Lung (tissue), 12 donors: ENCODE measurements around the gene PAX9. TPM values are rescaled to one million over a fixed set of nuclear protein-coding genes. Genes with fewer than 3 reads are reported as not detected.

ENCODE experiments used
- ATAC-seq: fragments of 200-7000 bp; cut with Tn5 transposase; one replicate; pipeline ENCODE4 v1.9.1; 2020; ENCODE audit warnings: moderate number of reproducible peaks; ENCODE audit not compliant: insufficient read depth, low FRiP score
- DNase-seq, 3 donors: peaks; one replicate each; pipeline ENCODE4 v3.0.0-alpha.2; 2013 to 2017
- H3K27ac ChIP-seq, 2 donors: one replicate each; pipeline ENCODE4 v1.5.1; 2013; ENCODE audit warnings: mild to moderate bottlenecking in 2 of 2, moderate library complexity in 2 of 2, control low read depth in 1 of 2, inconsistent platforms in 1 of 2, low read depth in 1 of 2, low read length in 1 of 2
- H3K27me3 ChIP-seq, 3 donors: one replicate each; pipeline ENCODE4 v1.5.1; 2013; ENCODE audit warnings: low read length in 2 of 3; ENCODE audit not compliant: control insufficient read depth in 3 of 3, insufficient read depth in 3 of 3
- H3K36me3 ChIP-seq, 4 donors: one replicate each; pipeline ENCODE4 v1.5.1; 2013; ENCODE audit warnings: low read length in 4 of 4, mild to moderate bottlenecking in 1 of 4, moderate library complexity in 1 of 4; ENCODE audit not compliant: control insufficient read depth in 4 of 4, insufficient read depth in 4 of 4
- H3K4me1 ChIP-seq, 5 donors: one replicate each; pipeline ENCODE4 v1.5.1; 2013; ENCODE audit warnings: low read length in 5 of 5, mild to moderate bottlenecking in 2 of 5, moderate library complexity in 1 of 5; ENCODE audit not compliant: control insufficient read depth in 5 of 5, insufficient read depth in 5 of 5
- H3K4me3 ChIP-seq: one replicate; pipeline ENCODE4 v1.5.1; 2013; ENCODE audit warnings: mild to moderate bottlenecking, control low read depth, moderate library complexity
- H3K9ac ChIP-seq, 2 donors: one replicate each; pipeline ENCODE4 v1.5.1; 2013; ENCODE audit warnings: low read length in 2 of 2, control low read depth in 1 of 2; ENCODE audit not compliant: insufficient read depth in 1 of 2
- H3K9me3 ChIP-seq, 4 donors: one replicate each; pipeline ENCODE4 v1.5.1; 2013; ENCODE audit warnings: low read length in 3 of 4, mild to moderate bottlenecking in 1 of 4, moderate library complexity in 1 of 4; ENCODE audit not compliant: control insufficient read depth in 4 of 4, insufficient read depth in 3 of 4
- WGBS, 2 donors: extraction: QIAGEN DNeasy Blood & Tissue Kit; methylation state at CpG; one replicate each; pipeline ENCODE4 v1.1.7; 2013; 5-methylcytosine and 5-hydroxymethylcytosine counted together
- polyA plus RNA-seq, 2 donors: library from polyadenylated mRNA; stranded (reverse); fragments of 200-250 nt; gene quantifications; one replicate each; pipeline ENCODE4 v1.2.1, GENCODE V29; 2013
- total RNA-seq, 2 donors: library from RNA; depleted of rRNA in 1 of 2; stranded (reverse); fragments of >200 nt in 1 of 2; gene quantifications; one replicate each; pipeline ENCODE4 v1.2.1, GENCODE V29; 2014 to 2021
- TF ChIP-seq, protein P1 (sequence below): IDR thresholded peaks from 2 replicates; pipeline ENCODE4 v1.5.1; 2012; ENCODE audit warnings: mild to moderate bottlenecking; ENCODE audit errors: control extremely low read depth, extremely low read depth
- donor health status: control.
- donor health status: control.
- donor health status: Bipolar disorder and iron deficiency.
- donor health status: healthy.
- donor health status: DM: yes; HTN: yes; CAD: no.

PAX9 gene
- total and polyA plus RNA-seq, 4 donors: 1.2 to 6.0 (median 1.8) TPM

DNA sequence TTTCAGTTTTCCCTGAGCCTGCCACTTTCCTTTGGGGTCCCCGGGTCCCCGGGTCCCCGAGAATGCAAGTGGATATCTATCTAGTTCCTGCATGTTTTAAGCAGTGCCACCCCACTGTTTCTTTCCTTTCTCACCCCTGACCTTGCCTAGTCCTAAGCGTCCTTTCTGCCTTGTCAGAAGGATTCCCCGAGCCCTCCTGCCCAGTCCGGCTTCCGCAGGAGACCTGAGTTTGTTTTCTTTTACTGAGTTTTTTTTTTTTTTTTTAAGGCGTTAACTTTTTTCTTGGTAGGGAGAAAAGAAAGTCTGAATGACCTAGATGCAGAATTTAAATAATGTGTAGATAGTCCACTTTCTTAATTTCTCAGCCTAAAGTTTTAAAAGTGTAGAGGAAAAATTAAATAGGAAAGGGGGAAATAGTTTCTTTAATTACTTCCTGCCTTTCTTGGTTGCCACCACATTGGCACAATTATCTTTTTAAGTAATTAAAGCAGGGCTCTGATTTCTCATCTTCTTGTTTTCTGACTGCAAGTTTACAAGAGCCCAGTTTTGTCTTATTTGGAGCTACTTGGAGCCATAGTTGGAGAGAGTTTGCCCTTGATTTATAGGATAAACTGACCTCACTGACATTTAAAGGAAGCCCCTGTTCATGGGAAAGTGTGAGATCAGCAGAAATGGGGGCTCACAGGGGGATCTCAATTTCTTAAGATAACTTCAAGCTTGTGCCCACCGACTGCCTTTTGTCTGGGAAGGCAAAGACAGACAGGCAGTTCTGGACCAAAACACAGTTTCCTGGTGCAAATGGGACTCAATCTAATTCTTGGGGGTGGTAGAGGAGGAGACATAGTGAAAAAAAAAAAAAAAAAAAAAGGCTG is 2.9 kb downstream of the PAX9 start:
- DNase-seq (no peak), ATAC-seq (no peak)
- Histone ChIP-seq H3K9ac (no peak overlapping the region), H3K4me1 (peaks cover 0 to 35% (median 20%) of the 10 kb centered on the region in 5 donors), H3K27ac (no peak overlapping the region), H3K36me3 (no peaks in the 10 kb centered on the region), H3K4me3 (no peak overlapping the region), H3K27me3 (peaks cover 5 to 95% (median 93%) of the 10 kb centered on the region in 3 donors), H3K9me3 (peaks cover 0 to 23% (median 0%) of the 10 kb centered on the region in 4 donors)
- TF ChIP-seq, protein P1, sequence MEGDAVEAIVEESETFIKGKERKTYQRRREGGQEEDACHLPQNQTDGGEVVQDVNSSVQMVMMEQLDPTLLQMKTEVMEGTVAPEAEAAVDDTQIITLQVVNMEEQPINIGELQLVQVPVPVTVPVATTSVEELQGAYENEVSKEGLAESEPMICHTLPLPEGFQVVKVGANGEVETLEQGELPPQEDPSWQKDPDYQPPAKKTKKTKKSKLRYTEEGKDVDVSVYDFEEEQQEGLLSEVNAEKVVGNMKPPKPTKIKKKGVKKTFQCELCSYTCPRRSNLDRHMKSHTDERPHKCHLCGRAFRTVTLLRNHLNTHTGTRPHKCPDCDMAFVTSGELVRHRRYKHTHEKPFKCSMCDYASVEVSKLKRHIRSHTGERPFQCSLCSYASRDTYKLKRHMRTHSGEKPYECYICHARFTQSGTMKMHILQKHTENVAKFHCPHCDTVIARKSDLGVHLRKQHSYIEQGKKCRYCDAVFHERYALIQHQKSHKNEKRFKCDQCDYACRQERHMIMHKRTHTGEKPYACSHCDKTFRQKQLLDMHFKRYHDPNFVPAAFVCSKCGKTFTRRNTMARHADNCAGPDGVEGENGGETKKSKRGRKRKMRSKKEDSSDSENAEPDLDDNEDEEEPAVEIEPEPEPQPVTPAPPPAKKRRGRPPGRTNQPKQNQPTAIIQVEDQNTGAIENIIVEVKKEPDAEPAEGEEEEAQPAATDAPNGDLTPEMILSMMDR: no peak
- 6 to 12% methylated on average over 9 of the region's 9 CpGs for WGBS, 2 donors

DNA sequence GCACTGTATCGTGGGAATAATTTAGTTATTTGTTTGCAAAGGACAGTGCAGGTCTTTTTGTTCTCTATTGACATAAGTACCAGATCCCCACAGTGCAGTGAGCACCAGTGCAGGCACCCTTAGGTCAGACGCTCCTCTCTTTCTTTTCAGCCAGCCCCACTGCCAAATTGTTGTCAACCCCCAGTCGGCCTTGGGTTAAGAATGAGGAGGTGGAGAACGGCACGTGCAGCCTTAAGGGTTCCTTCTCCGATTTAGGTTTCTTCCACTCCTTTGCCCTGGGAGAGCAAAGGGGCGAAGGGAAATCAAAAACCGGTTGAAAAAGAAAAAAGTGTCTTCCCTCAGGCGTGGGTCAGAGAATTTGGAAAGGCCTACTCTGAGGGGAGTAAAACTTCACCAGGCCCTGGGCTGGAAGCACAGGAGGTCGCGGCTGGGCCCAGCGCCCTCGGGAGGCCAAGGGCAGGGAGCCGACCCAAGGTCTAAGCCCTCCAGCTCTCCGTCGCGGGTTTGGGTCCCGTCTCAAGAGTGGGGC is 4.3 kb downstream of the PAX9 start:
- TF ChIP-seq, protein P1: no peak
- H3K36me3 ChIP-seq: no peaks in the 10 kb centered on the region
- 11 to 24% methylated on average over 18 of the region's 18 CpGs for WGBS, 2 donors
- H3K9me3 ChIP-seq: peaks cover 0 to 19% (median 0%) of the 10 kb centered on the region in 4 donors
- DNase-seq: no peak
- H3K4me3 ChIP-seq: no peak overlapping the region
- peaks cover 0 to 32% (median 20%) of the 10 kb centered on the region in 5 donors for H3K4me1 ChIP-seq
- no peak for ATAC-seq
- H3K9ac ChIP-seq: no peak overlapping the region
- H3K27me3 ChIP-seq: peaks cover 5 to 95% (median 92%) of the 10 kb centered on the region in 3 donors
- no peak overlapping the region for H3K27ac ChIP-seq

DNA sequence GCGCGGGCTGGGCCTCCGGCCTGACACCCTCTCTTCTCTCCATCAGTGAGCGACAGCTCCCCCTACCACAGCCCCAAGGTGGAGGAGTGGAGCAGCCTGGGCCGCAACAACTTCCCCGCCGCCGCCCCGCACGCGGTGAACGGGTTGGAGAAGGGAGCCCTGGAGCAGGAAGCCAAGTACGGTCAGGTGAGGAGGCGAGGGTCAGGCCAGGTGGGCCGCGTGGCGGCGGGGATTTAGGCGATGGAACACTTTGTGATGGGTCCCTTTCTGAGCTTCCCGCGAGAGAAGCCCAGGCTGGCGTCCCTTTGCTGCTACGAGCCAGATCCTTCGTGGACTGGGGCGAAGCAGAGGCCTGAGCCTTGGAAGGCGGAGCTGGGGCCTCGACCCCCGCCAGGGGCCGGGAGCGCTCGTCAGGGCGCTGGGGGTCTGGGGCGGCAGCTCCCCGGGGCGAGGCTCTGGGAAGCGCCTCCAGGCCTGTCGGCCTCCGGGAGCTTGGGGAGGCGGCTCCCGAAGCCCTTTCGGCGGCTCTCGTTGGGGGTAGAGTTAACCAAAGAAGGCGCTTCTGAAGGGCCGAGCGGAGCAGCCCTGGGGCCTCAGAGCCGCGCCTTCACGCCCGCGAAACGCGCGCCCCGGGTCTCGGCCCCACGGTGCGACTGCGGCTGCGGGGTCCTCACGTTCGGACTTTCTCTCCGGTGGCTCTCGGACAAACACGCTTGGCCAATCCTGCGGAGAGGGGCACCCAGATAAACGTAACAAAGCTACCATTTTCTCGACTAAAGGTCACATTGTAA is 5.0 kb downstream of the PAX9 start:
- Histone ChIP-seq H3K9me3 (peaks cover 0 to 14% (median 0%) of the 10 kb centered on the region in 4 donors), H3K4me3 (no peak overlapping the region), H3K27me3 (peaks cover 3 to 95% (median 93%) of the 10 kb centered on the region in 3 donors), H3K27ac (no peak overlapping the region), H3K9ac (no peak overlapping the region), H3K36me3 (no peaks in the 10 kb centered on the region), H3K4me1 (peaks cover 0 to 25% (median 14%) of the 10 kb centered on the region in 5 donors)
- no peak for ATAC-seq
- TF ChIP-seq, protein P1: no peak
- peak in 1 of 3 donors; percentile 19 for DNase-seq
- WGBS, 2 donors: 6 to 9% methylated on average over 61 to 68 of the region's 68 CpGs
